Nephron progenitor cell (in vitro differentiated cells): Measurements from ENCODE around the gene TAC4.

ENCODE experiments used
- DNase-seq: peaks from one replicate; pipeline ENCODE4 v3.0.0; 2021
- H3K27ac Mint-ChIP-seq: 2 replicates; pipeline ENCODE4 v1.8.0; 2021; ENCODE audit warnings: mild to moderate bottlenecking, moderate library complexity, mixed read lengths
- H3K27me3 Mint-ChIP-seq: 2 replicates; pipeline ENCODE4 v1.8.0; 2021; ENCODE audit warnings: mild to moderate bottlenecking, low read depth, mixed read lengths; ENCODE audit not compliant: poor library complexity
- H3K36me3 Mint-ChIP-seq: 2 replicates; pipeline ENCODE4 v1.8.0; 2021; ENCODE audit warnings: low read depth, mixed read lengths
- H3K4me1 Mint-ChIP-seq: 2 replicates; pipeline ENCODE4 v1.8.0; 2021; ENCODE audit warnings: mixed read lengths
- H3K4me3 Mint-ChIP-seq: 2 replicates; pipeline ENCODE4 v1.8.0; 2021; ENCODE audit warnings: mild to moderate bottlenecking, moderate library complexity, mixed read lengths
- H3K9me3 Mint-ChIP-seq: 2 replicates; pipeline ENCODE4 v1.8.0; 2021; ENCODE audit warnings: mild to moderate bottlenecking, moderate library complexity, mixed read lengths
- CTCF ChIP-seq: fragments of 200-600 bp; sonication (generic); IDR thresholded peaks from 2 replicates; pipeline ENCODE4 v1.5.0; 2021; ENCODE audit warnings: antibody characterized with exemption

Gene TAC4

GRCh38 chr17:49862781-49863331 lies 15.0 kb upstream of the TAC4 start:
- no peak for TF ChIP-seq CTCF
- Mint-ChIP-seq H3K4me1 (peaks cover 46% of the 10 kb centered on the region), H3K36me3 (no peaks in the 10 kb centered on the region), H3K9me3 (no peaks in the 10 kb centered on the region), H3K27ac (no peak overlapping the region), H3K4me3 (no peak overlapping the region), H3K27me3 (peaks cover 9% of the 10 kb centered on the region)
- DNase-seq = peak; percentile 26

- H3K27me3 Mint-ChIP-seq = peaks cover 12% of the 10 kb centered on the region
- H3K9me3 Mint-ChIP-seq = no peaks in the 10 kb centered on the region
- no peak overlapping the region for H3K4me3 Mint-ChIP-seq
- peak; percentile 78 for DNase-seq
- H3K27ac Mint-ChIP-seq = no peak overlapping the region
- H3K4me1 Mint-ChIP-seq = peaks cover 36% of the 10 kb centered on the region
- peak; percentile 91 for TF ChIP-seq CTCF
- no peaks in the 10 kb centered on the region for H3K36me3 Mint-ChIP-seq
These were observed 13.4 kb upstream of the TAC4 start for GRCh38 chr17:49861150-49861884.

GRCh38 chr17:49859991-49860953 lies 12.4 kb upstream of the TAC4 start:
- DNase-seq = peak; percentile 34
- no peak for TF ChIP-seq CTCF
- H3K27me3 Mint-ChIP-seq = peaks cover 20% of the 10 kb centered on the region
- H3K4me1 Mint-ChIP-seq = peaks cover 25% of the 10 kb centered on the region
- H3K9me3 Mint-ChIP-seq = no peaks in the 10 kb centered on the region
- H3K36me3 Mint-ChIP-seq = no peaks in the 10 kb centered on the region
- no peak overlapping the region for H3K4me3 Mint-ChIP-seq
- no peak overlapping the region for H3K27ac Mint-ChIP-seq

- H3K4me3 Mint-ChIP-seq = no peak overlapping the region
- H3K36me3 Mint-ChIP-seq = no peaks in the 10 kb centered on the region
- H3K27ac Mint-ChIP-seq = no peak overlapping the region
- no peak for DNase-seq
- no peaks in the 10 kb centered on the region for H3K9me3 Mint-ChIP-seq
- peaks cover 13% of the 10 kb centered on the region for H3K4me1 Mint-ChIP-seq
- peaks cover 34% of the 10 kb centered on the region for H3K27me3 Mint-ChIP-seq
- TF ChIP-seq CTCF = no peak
These were observed 10.9 kb upstream of the TAC4 start for GRCh38 chr17:49858796-49859195.

GRCh38 chr17:49854126-49854525 lies 6.3 kb upstream of the TAC4 start:
- Mint-ChIP-seq H3K4me1 (peaks cover 5% of the 10 kb centered on the region), H3K27ac (no peak overlapping the region), H3K9me3 (no peaks in the 10 kb centered on the region), H3K36me3 (no peaks in the 10 kb centered on the region), H3K4me3 (no peak overlapping the region), H3K27me3 (peaks cover 80% of the 10 kb centered on the region)
- TF ChIP-seq CTCF = no peak
- DNase-seq = no peak
